OCI-LY7 (cell line): ENCODE results near the gene SELENOM.

Experiments used
- EZH2phosphoT487 ChIP-seq: fragments of 200-600 bp; sonication (generic); IDR thresholded peaks from 2 replicates; pipeline ENCODE4 v1.6.1; 2018; ENCODE audit warnings: low read depth, borderline replicate concordance, mild to moderate bottlenecking, mixed run types, antibody characterized with exemption, low read length, moderate library complexity, mixed read lengths
- TF ChIP-seq, protein P1 (sequence below): fragments of 200-600 bp; sonication (generic); conservative IDR thresholded peaks from 2 replicates; pipeline ENCODE4 v1.5.1; 2014; ENCODE audit warnings: mild to moderate bottlenecking, antibody characterized with exemption, low read length, moderate library complexity, mixed read lengths

DNA sequence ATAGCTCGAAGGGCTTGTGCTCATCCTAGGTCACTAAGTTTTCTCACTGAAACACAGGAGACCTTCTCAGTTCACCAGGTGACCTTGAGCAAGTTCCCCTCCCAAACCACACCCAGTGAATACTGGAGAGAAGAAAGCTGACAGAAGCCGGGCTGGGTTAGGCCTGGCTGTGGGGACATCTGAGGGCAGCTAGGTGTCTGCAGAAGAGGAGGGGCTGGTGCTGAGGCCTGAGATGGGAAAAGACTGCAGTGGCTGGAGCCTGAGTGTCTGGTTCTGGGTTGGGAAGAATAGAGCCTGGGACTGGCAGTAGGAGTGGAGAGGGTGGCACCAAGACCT is 14.8 kb upstream of the SELENOM start:
- TF ChIP-seq, protein P1, sequence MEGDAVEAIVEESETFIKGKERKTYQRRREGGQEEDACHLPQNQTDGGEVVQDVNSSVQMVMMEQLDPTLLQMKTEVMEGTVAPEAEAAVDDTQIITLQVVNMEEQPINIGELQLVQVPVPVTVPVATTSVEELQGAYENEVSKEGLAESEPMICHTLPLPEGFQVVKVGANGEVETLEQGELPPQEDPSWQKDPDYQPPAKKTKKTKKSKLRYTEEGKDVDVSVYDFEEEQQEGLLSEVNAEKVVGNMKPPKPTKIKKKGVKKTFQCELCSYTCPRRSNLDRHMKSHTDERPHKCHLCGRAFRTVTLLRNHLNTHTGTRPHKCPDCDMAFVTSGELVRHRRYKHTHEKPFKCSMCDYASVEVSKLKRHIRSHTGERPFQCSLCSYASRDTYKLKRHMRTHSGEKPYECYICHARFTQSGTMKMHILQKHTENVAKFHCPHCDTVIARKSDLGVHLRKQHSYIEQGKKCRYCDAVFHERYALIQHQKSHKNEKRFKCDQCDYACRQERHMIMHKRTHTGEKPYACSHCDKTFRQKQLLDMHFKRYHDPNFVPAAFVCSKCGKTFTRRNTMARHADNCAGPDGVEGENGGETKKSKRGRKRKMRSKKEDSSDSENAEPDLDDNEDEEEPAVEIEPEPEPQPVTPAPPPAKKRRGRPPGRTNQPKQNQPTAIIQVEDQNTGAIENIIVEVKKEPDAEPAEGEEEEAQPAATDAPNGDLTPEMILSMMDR = no peak
- TF ChIP-seq EZH2phosphoT487 = no peak
